Lung (tissue), 12 donors: ENCODE measurements around the gene KLHL4. TPM values are rescaled to one million over a fixed set of nuclear protein-coding genes. Genes with fewer than 3 reads are reported as not detected.

ENCODE experiments used
- ATAC-seq: fragments of 200-7000 bp; cut with Tn5 transposase; one replicate; pipeline ENCODE4 v1.9.1; 2020; ENCODE audit warnings: moderate number of reproducible peaks; ENCODE audit not compliant: insufficient read depth, low FRiP score
- DNase-seq, 3 donors: peaks; one replicate each; pipeline ENCODE4 v3.0.0-alpha.2; 2013 to 2017
- H3K27ac ChIP-seq, 2 donors: one replicate each; pipeline ENCODE4 v1.5.1; 2013; ENCODE audit warnings: mild to moderate bottlenecking in 2 of 2, moderate library complexity in 2 of 2, control low read depth in 1 of 2, inconsistent platforms in 1 of 2, low read depth in 1 of 2, low read length in 1 of 2
- H3K27me3 ChIP-seq, 3 donors: one replicate each; pipeline ENCODE4 v1.5.1; 2013; ENCODE audit warnings: low read length in 2 of 3; ENCODE audit not compliant: control insufficient read depth in 3 of 3, insufficient read depth in 3 of 3
- H3K36me3 ChIP-seq, 4 donors: one replicate each; pipeline ENCODE4 v1.5.1; 2013; ENCODE audit warnings: low read length in 4 of 4, mild to moderate bottlenecking in 1 of 4, moderate library complexity in 1 of 4; ENCODE audit not compliant: control insufficient read depth in 4 of 4, insufficient read depth in 4 of 4
- H3K4me1 ChIP-seq, 5 donors: one replicate each; pipeline ENCODE4 v1.5.1; 2013; ENCODE audit warnings: low read length in 5 of 5, mild to moderate bottlenecking in 2 of 5, moderate library complexity in 1 of 5; ENCODE audit not compliant: control insufficient read depth in 5 of 5, insufficient read depth in 5 of 5
- H3K4me3 ChIP-seq: one replicate; pipeline ENCODE4 v1.5.1; 2013; ENCODE audit warnings: mild to moderate bottlenecking, control low read depth, moderate library complexity
- H3K9ac ChIP-seq, 2 donors: one replicate each; pipeline ENCODE4 v1.5.1; 2013; ENCODE audit warnings: low read length in 2 of 2, control low read depth in 1 of 2; ENCODE audit not compliant: insufficient read depth in 1 of 2
- H3K9me3 ChIP-seq, 4 donors: one replicate each; pipeline ENCODE4 v1.5.1; 2013; ENCODE audit warnings: low read length in 3 of 4, mild to moderate bottlenecking in 1 of 4, moderate library complexity in 1 of 4; ENCODE audit not compliant: control insufficient read depth in 4 of 4, insufficient read depth in 3 of 4
- CTCF ChIP-seq: IDR thresholded peaks from 2 replicates; pipeline ENCODE4 v1.5.1; 2012; ENCODE audit warnings: mild to moderate bottlenecking; ENCODE audit errors: control extremely low read depth, extremely low read depth
- WGBS, 2 donors: extraction: QIAGEN DNeasy Blood & Tissue Kit; methylation state at CpG; one replicate each; pipeline ENCODE4 v1.1.7; 2013; 5-methylcytosine and 5-hydroxymethylcytosine counted together
- polyA plus RNA-seq, 2 donors: library from polyadenylated mRNA; stranded (reverse); fragments of 200-250 nt; gene quantifications; one replicate each; pipeline ENCODE4 v1.2.1, GENCODE V29; 2013
- total RNA-seq, 2 donors: library from RNA; depleted of rRNA in 1 of 2; stranded (reverse); fragments of >200 nt in 1 of 2; gene quantifications; one replicate each; pipeline ENCODE4 v1.2.1, GENCODE V29; 2014 to 2021
- donor health status: control.
- donor health status: control.
- donor health status: Bipolar disorder and iron deficiency.
- donor health status: healthy.
- donor health status: DM: yes; HTN: yes; CAD: no.

Gene KLHL4
- total and polyA plus RNA-seq, 4 donors = 0.10 to 4.7 (median 1.6) TPM

GRCh38 chrX:87525771-87526229 lies 8.2 kb downstream of the KLHL4 start:
- peaks cover 0 to 3% (median 2%) of the 10 kb centered on the region in 3 donors for H3K27me3 ChIP-seq
- TF ChIP-seq CTCF = no peak

DNA sequence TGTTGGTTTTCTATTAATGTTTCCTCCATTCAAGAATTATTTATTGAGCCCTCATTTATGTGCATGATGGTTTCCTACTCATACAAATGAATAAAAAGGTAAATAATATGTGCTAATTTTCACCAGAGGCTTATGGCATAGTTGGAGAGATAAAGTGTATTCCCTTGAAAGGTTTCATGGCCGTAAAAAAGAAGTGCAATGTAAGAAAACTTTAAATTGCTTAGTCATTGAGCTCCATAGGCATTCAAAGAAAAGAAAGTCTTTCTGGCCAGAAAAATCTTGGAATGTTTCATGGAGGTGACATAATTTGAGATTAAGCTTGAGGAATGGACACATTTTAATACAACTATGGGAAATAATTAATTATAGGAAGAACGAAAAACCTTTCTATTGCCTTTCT lies 8.7 kb downstream of the KLHL4 start:
- no peaks in the 10 kb centered on the region for H3K4me1 ChIP-seq
- no peak for TF ChIP-seq CTCF
- no peak overlapping the region for H3K4me3 ChIP-seq
- 83 to 91% methylated on average over 2 of the region's 2 CpGs for WGBS, 2 donors
- no peak overlapping the region for H3K9ac ChIP-seq
- H3K36me3 ChIP-seq = no peaks in the 10 kb centered on the region
- no peak overlapping the region for H3K27ac ChIP-seq
- peaks cover 0 to 3% (median 2%) of the 10 kb centered on the region in 3 donors for H3K27me3 ChIP-seq
- H3K9me3 ChIP-seq = peaks cover 0 to 3% (median 0%) of the 10 kb centered on the region in 4 donors
- ATAC-seq (no peak), DNase-seq (no peak)

More at GRCh38 chrX:87525771-87526229, 8.2 kb downstream of the KLHL4 start:
- DNase-seq = no peak
- H3K36me3 ChIP-seq = no peaks in the 10 kb centered on the region
- H3K9ac ChIP-seq = no peak overlapping the region
- no peak for ATAC-seq
- H3K27ac ChIP-seq = no peak overlapping the region
- no peaks in the 10 kb centered on the region for H3K4me1 ChIP-seq
- H3K4me3 ChIP-seq = no peak overlapping the region
- 74 to 90% methylated on average over 2 of the region's 2 CpGs for WGBS, 2 donors
- H3K9me3 ChIP-seq = peaks cover 0 to 3% (median 0%) of the 10 kb centered on the region in 4 donors

- Histone ChIP-seq H3K9me3 (peaks cover 0 to 3% (median 0%) of the 10 kb centered on the region in 4 donors), H3K27me3 (peaks cover 0 to 3% (median 2%) of the 10 kb centered on the region in 3 donors), H3K4me3 (no peak overlapping the region), H3K9ac (no peak overlapping the region), H3K27ac (no peak overlapping the region), H3K36me3 (no peaks in the 10 kb centered on the region), H3K4me1 (no peaks in the 10 kb centered on the region)
- ATAC-seq (no peak), DNase-seq (no peak)
- TF ChIP-seq CTCF = no peak
- WGBS, 2 donors = 69 to 87% methylated on average over 9 to 10 of the region's 10 CpGs
Observed at GRCh38 chrX:87528487-87528886, 10.9 kb downstream of the KLHL4 start.

DNA sequence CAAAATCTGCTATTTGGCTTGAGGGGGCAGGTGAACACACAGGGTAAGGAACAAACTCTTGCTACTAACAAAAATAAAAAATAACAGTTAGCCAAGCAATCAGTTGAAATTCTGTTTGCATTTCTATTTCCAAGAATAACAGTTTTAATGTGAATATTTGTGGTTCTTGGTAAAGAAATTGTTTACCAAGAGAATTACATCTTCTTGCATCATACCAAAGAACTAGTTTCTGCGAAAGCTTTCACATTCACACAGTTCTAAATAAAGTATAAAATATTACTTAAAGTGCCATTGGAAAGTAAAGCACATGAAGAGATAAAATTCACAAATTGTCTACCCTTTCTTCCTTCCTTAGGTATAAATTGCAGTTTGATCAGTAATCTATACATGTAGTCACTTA lies 54.4 kb downstream of the KLHL4 start:
- no peak for ATAC-seq
- WGBS, 2 donors = 87 to 100% methylated on average over 1 of the region's 1 CpG
- Histone ChIP-seq H3K4me3 (no peak overlapping the region), H3K9ac (no peak overlapping the region), H3K27me3 (peaks cover 0 to 7% (median 0%) of the 10 kb centered on the region in 3 donors), H3K9me3 (no peaks in the 10 kb centered on the region), H3K36me3 (no peaks in the 10 kb centered on the region), H3K27ac (no peak overlapping the region), H3K4me1 (no peaks in the 10 kb centered on the region)
- no peak for DNase-seq
- TF ChIP-seq CTCF = no peak
